Measurements from ENCODE around the gene RNF4.
"Not testable (repeated sequence)": the region's sequence is repeated elsewhere in the genome, so short reads cannot be mapped to it uniquely, and the experiment has no call there.

RNF4 gene

GRCh38 chr4:2492970-2493369 lies 24.1 kb downstream of the RNF4 start:
- DNase-seq, result no peak

- DNase-seq, result no peak
Observed at GRCh38 chr4:2494992-2495391, 26.1 kb downstream of the RNF4 start.

GRCh38 chr4:2497324-2497723 lies 28.4 kb downstream of the RNF4 start:
- no peak for DNase-seq

GRCh38 chr4:2497931-2498330 lies 29.0 kb downstream of the RNF4 start:
- no peak for DNase-seq

GRCh38 chr4:2500547-2500946 lies 31.6 kb downstream of the RNF4 start:
- no peak for DNase-seq

- DNase-seq, result no peak
Observed at GRCh38 chr4:2501034-2501594, 32.2 kb downstream of the RNF4 start.

GRCh38 chr4:2503809-2504208 lies 34.9 kb downstream of the RNF4 start:
- no peak for DNase-seq

GRCh38 chr4:2507259-2507658 lies 38.4 kb downstream of the RNF4 start:
- DNase-seq, result no peak

GRCh38 chr4:2507855-2508254 lies 38.9 kb downstream of the RNF4 start:
- no peak for DNase-seq

GRCh38 chr4:2510351-2511259 lies 41.7 kb downstream of the RNF4 start:
- no peak for DNase-seq

- DNase-seq, result no peak
Observed at GRCh38 chr4:2511645-2512131, 42.8 kb downstream of the RNF4 start.

GRCh38 chr4:2512396-2513135 lies 43.7 kb downstream of the RNF4 start:
- DNase-seq, result no peak

GRCh38 chr4:2514193-2514592 lies 45.3 kb downstream of the RNF4 start:
- not testable (repeated sequence) for DNase-seq

- not testable (repeated sequence) for DNase-seq
Observed at GRCh38 chr4:2514944-2515343, 46.0 kb downstream of the RNF4 start.

- no peak for DNase-seq
Observed at GRCh38 chr4:2515830-2516550, 47.1 kb downstream of the RNF4 start.

- DNase-seq, result no peak
Observed at GRCh38 chr4:2516635-2517034, 47.7 kb downstream of the RNF4 start.

GRCh38 chr4:2526559-2526958 lies 57.7 kb downstream of the RNF4 start:
- DNase-seq, result no peak

GRCh38 chr4:2534904-2535375 lies 66.0 kb downstream of the RNF4 start:
- no peak for DNase-seq

GRCh38 chr4:2535376-2536192 lies 66.7 kb downstream of the RNF4 start:
- peak; percentile 72 for DNase-seq

- DNase-seq, result peak; percentile 98
Observed at GRCh38 chr4:2536193-2537010, 67.5 kb downstream of the RNF4 start, which contains the start of gene FAM193A. FAM193A (plus strand) TSS chr4:2536647; CDS start chr4:2536916, 269 bp downstream.

All from NCI-H82 (cell line).